IMR-90 (cell line): Measurements from ENCODE around the gene CDC14A. TPM values are rescaled to one million over a fixed set of nuclear protein-coding genes. Genes with fewer than 3 reads are reported as not detected.

ENCODE experiments used
- ATAC-seq: fragments of 200-7000 bp; cut with Tn5 transposase; 2 replicates; pipeline ENCODE4 v1.9.1; 2020; ENCODE audit warnings: low read depth, mild to moderate bottlenecking, moderate library complexity
- BruUV-seq: library from RNA; stranded (reverse); fragments of 400-500 nt; replicated peaks from 2 replicates; lab custom pipeline; 2021; lab: Mats Ljungman, UMichigan
- CTCF ChIA-PET: fragments of 300-600 bp; formaldehyde crosslinking; extraction: SDS; loops from one replicate; lab custom pipeline; 2021; ENCODE audit warnings: antibody characterized with exemption; lab: Yijun Ruan, JAX
- POLR2A ChIA-PET: fragments of 300-600 bp; sonication (Branson Sonifier 250); formaldehyde crosslinking; loops from one replicate; lab custom pipeline; 2022; ENCODE audit warnings: antibody characterized with exemption; ENCODE audit not compliant: unreplicated experiment; lab: Charles Lee
- DNase-seq: peaks from one replicate; pipeline ENCODE4 v3.0.0; 2013
- H2AFZ ChIP-seq: replicated peaks from 2 replicates; pipeline ENCODE3; 2013; ENCODE audit warnings: low read length, mild to moderate bottlenecking; ENCODE audit not compliant: poor library complexity
- H2AK5ac ChIP-seq: 2 replicates; pipeline ENCODE4 v1.6.1; 2013; ENCODE audit warnings: low read depth, low read length, inconsistent platforms
- H2AK9ac ChIP-seq: replicated peaks from 2 replicates; pipeline ENCODE3; 2013; ENCODE audit warnings: mild to moderate bottlenecking, low read depth, low read length, moderate library complexity; ENCODE audit not compliant: poor library complexity
- H2BK120ac ChIP-seq: 2 replicates; pipeline ENCODE4 v1.6.1; 2013; ENCODE audit warnings: low read depth, low read length, inconsistent platforms
- H2BK15ac ChIP-seq: 3 replicates; pipeline ENCODE4 v1.6.1; 2013; ENCODE audit warnings: low read depth, low read length, inconsistent platforms
- H2BK20ac ChIP-seq: 2 replicates; pipeline ENCODE4 v1.6.1; 2013; ENCODE audit warnings: low read depth, mild to moderate bottlenecking, inconsistent platforms, low read length, moderate library complexity
- H2BK5ac ChIP-seq: 2 replicates; pipeline ENCODE4 v1.6.1; 2013; ENCODE audit warnings: mild to moderate bottlenecking, low read depth, low read length, inconsistent platforms; ENCODE audit not compliant: poor library complexity, severe bottlenecking
- H3K14ac ChIP-seq: replicated peaks from 2 replicates; pipeline ENCODE4 v1.6.1; 2013; ENCODE audit warnings: low read depth, low read length, inconsistent platforms
- H3K18ac ChIP-seq: 2 replicates; pipeline ENCODE4 v1.6.1; 2013; ENCODE audit warnings: low read depth, low read length, control low read depth
- H3K23ac ChIP-seq: 2 replicates; pipeline ENCODE4 v1.6.1; 2013; ENCODE audit warnings: low read depth, low read length, inconsistent platforms
- H3K27ac ChIP-seq: 2 replicates; pipeline ENCODE4 v1.5.1; 2013; ENCODE audit warnings: mild to moderate bottlenecking, control low read depth, low read length; ENCODE audit not compliant: insufficient read depth
- H3K27me3 ChIP-seq: 2 replicates; pipeline ENCODE4 v1.6.1; 2013; ENCODE audit warnings: low read length; ENCODE audit not compliant: control insufficient read depth, insufficient read depth
- H3K36me3 ChIP-seq: 2 replicates; pipeline ENCODE4 v1.6.1; 2013; ENCODE audit warnings: low read length, mixed read lengths; ENCODE audit not compliant: control insufficient read depth, insufficient read depth
- H3K4ac ChIP-seq: 2 replicates; pipeline ENCODE4 v1.6.1; 2013; ENCODE audit warnings: low read depth, low read length, inconsistent platforms
- H3K4me1 ChIP-seq: 2 replicates; pipeline ENCODE4 v1.6.1; 2013; ENCODE audit warnings: low read length, mixed read lengths; ENCODE audit not compliant: control insufficient read depth, insufficient read depth
- H3K4me2 ChIP-seq: 2 replicates; pipeline ENCODE4 v1.6.1; 2013; ENCODE audit warnings: low read depth, mild to moderate bottlenecking, control low read depth, low read length, moderate library complexity
- H3K4me3 ChIP-seq: 2 replicates; pipeline ENCODE4 v1.5.1; 2013; ENCODE audit warnings: low read depth, mild to moderate bottlenecking, control low read depth, low read length, moderate library complexity; ENCODE audit not compliant: insufficient read depth
- H3K56ac ChIP-seq: 2 replicates; pipeline ENCODE4 v1.6.1; 2013; ENCODE audit warnings: low read length, inconsistent platforms; ENCODE audit not compliant: insufficient read depth; ENCODE audit errors: extremely low read depth
- H3K79me1 ChIP-seq, 2 experiments: 2 replicates each; pipeline ENCODE4 v1.6.1; 2013; ENCODE audit warnings: low read length in 2 of 2, inconsistent platforms in 1 of 2, low read depth in 1 of 2
- H3K9ac ChIP-seq: 2 replicates; pipeline ENCODE4 v1.6.1; 2013; ENCODE audit warnings: low read depth, low read length, control low read depth
- H3K9me1 ChIP-seq: 2 replicates; pipeline ENCODE4 v1.6.1; 2013; ENCODE audit warnings: low read length, inconsistent platforms; ENCODE audit not compliant: insufficient read depth
- H3K9me3 ChIP-seq: 2 replicates; pipeline ENCODE4 v1.6.1; 2013; ENCODE audit warnings: low read length; ENCODE audit not compliant: control insufficient read depth, insufficient read depth
- H4K20me1 ChIP-seq: 2 replicates; pipeline ENCODE4 v1.6.1; 2013; ENCODE audit warnings: low read length, inconsistent platforms; ENCODE audit not compliant: insufficient read depth
- H4K5ac ChIP-seq: 2 replicates; pipeline ENCODE4 v1.6.1; 2013; ENCODE audit warnings: mild to moderate bottlenecking, low read depth, low read length, control low read depth
- H4K8ac ChIP-seq, 2 experiments: 2 replicates each; pipeline ENCODE4 v1.6.1; 2013; ENCODE audit warnings: low read depth in 2 of 2, low read length in 2 of 2, control low read depth in 1 of 2, inconsistent platforms in 1 of 2
- H4K91ac ChIP-seq: 2 replicates; pipeline ENCODE4 v1.6.1; 2013; ENCODE audit warnings: low read depth, low read length, inconsistent platforms; ENCODE audit not compliant: insufficient read depth
- BHLHE40 ChIP-seq: fragments of 150-350 bp; IDR thresholded peaks from 2 replicates; pipeline ENCODE4 v1.6.1; 2016; ENCODE audit warnings: mild to moderate bottlenecking, low read depth, low read length
- CHD1 ChIP-seq: IDR thresholded peaks from 2 replicates; pipeline ENCODE4 v1.6.1; 2012; ENCODE audit warnings: low read depth, low read length, improper control_type of control experiment
- ELK1 ChIP-seq: fragments of 150-350 bp; IDR thresholded peaks from 2 replicates; pipeline ENCODE4 v1.6.1; 2016; ENCODE audit warnings: low read depth, mild to moderate bottlenecking, low read length, moderate library complexity, borderline replicate concordance
- MAFK ChIP-seq: IDR thresholded peaks from 2 replicates; pipeline ENCODE4 v1.6.1; 2012; ENCODE audit warnings: low read depth, low read length, improper control_type of control experiment
- MAZ ChIP-seq: IDR thresholded peaks from 2 replicates; pipeline ENCODE4 v1.6.1; 2012; ENCODE audit warnings: low read depth, mild to moderate bottlenecking, low read length, improper control_type of control experiment, moderate library complexity, borderline replicate concordance
- NFE2L2 ChIP-seq: fragments of 150-350 bp; IDR thresholded peaks from 2 replicates; pipeline ENCODE4 v1.6.1; 2016; ENCODE audit warnings: low read depth, mild to moderate bottlenecking, low read length
- POLR2A ChIP-seq: IDR thresholded peaks from 2 replicates; pipeline ENCODE4 v1.6.1; 2012; ENCODE audit warnings: mild to moderate bottlenecking, low read depth, low read length
- RAD21 ChIP-seq: IDR thresholded peaks from 2 replicates; pipeline ENCODE4 v1.6.1; 2012; ENCODE audit warnings: low read length, improper control_type of control experiment
- RCOR1 ChIP-seq: IDR thresholded peaks from 2 replicates; pipeline ENCODE4 v1.6.1; 2012; ENCODE audit warnings: mild to moderate bottlenecking, low read length, improper control_type of control experiment; ENCODE audit not compliant: insufficient replicate concordance
- RFX5 ChIP-seq: IDR thresholded peaks from 2 replicates; pipeline ENCODE4 v1.8.0; 2012; ENCODE audit warnings: low read depth, mild to moderate bottlenecking, low read length, moderate library complexity
- SMC3 ChIP-seq: fragments of 150-350 bp; IDR thresholded peaks from 2 replicates; pipeline ENCODE4 v1.6.1; 2016; ENCODE audit warnings: low read depth, mild to moderate bottlenecking, antibody characterized with exemption, low read length, moderate library complexity
- USF2 ChIP-seq: fragments of 150-350 bp; IDR thresholded peaks from 2 replicates; pipeline ENCODE4 v1.6.1; 2017; ENCODE audit warnings: mild to moderate bottlenecking, antibody characterized with exemption, low read length, low read depth
- WGBS, 2 experiments: methylation state at CpG; one replicate each; pipeline versions ENCODE4 v1.1.5 to v1.1.7; 2013; ENCODE audit warnings: missing lambda C conversion rate in 2 of 2; ENCODE audit not compliant: insufficient read length in 1 of 2; ENCODE audit errors: extremely low coverage in 2 of 2; 5-methylcytosine and 5-hydroxymethylcytosine counted together
- dilution Hi-C: fragments of 300-500 bp; cut with HindIII; formaldehyde crosslinking; loops from one replicate; pipeline ENCODE4 v1.14.3; 2018; ENCODE audit warnings: low sequenced_read_pairs; ENCODE audit not compliant: unreplicated experiment
- in situ Hi-C: fragments of 300-500 bp; cut with MboI; formaldehyde crosslinking; loops from 3 replicates; pipeline ENCODE4 v1.14.3; 2019; ENCODE audit warnings: low sequenced_read_pairs, inconsistent platforms, mixed read lengths
- intact Hi-C: fragments of 100-400 bp; cut with micrococcal nuclease; formaldehyde crosslinking; loops from 2 replicates; pipeline ENCODE4 v1.10.0; 2022
- polyA plus RNA-seq, 3 experiments: library from polyadenylated mRNA; depleted of rRNA; stranded (reverse); fragments of >200 nt; gene quantifications; 2 replicates each; pipeline ENCODE4 v1.2.3, GENCODE V29; 2012; ENCODE audit warnings: low replicate concordance in 1 of 3
- total RNA-seq: library from RNA; depleted of rRNA; stranded (reverse); fragments of >200 nt; gene quantifications from 2 replicates; pipeline ENCODE4 v1.2.3, GENCODE V29; 2012
- TF ChIP-seq, protein P1 (sequence below): conservative IDR thresholded peaks from 2 replicates; pipeline ENCODE4 v1.5.1; 2012; ENCODE audit warnings: mild to moderate bottlenecking, low read depth, low read length, improper control_type of control experiment

Gene CDC14A
- total and polyA plus RNA-seq, 2 of the 4 experiments (the other 2 are of a cell fraction) = 1.7 to 3.0 TPM

DNA sequence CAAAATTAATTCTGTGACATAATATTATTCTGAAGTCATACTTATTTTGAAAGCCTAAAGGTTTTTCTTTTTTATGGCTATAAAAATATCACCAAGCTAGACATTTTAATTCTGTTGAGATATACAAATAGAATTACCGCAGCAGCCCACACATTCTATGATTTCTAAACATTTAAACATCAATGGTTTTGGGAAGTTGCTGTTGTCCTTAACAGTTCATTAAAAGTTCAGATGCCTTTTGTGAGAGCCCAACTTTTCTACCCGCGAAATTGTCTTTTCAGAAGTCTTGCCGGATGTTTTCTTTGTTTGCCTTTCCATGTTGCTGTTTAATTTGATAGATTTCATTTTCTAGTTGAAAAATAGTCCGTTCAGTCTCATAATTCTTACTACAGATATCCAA, 40.5 kb downstream of the CDC14A start:
- in situ Hi-C loops (no loop called here), dilution Hi-C loops (no loop called here), intact Hi-C loops (no loop called here)
- no TSS peak for BruUV-seq
- no peak overlapping the region for H3K27ac ChIP-seq
- H4K8ac ChIP-seq = no peak overlapping the region
- no peak overlapping the region for H2BK5ac ChIP-seq
- no peak overlapping the region for H4K5ac ChIP-seq
- H2AK5ac ChIP-seq = no peak overlapping the region
- CTCF ChIA-PET = interaction anchor here (0.6 kb wide), 1 partner anchor 25 kb away, joined by 3 read pairs; no protein-coding TSS in a partner anchor
- H3K56ac ChIP-seq = no peak overlapping the region
- no peak overlapping the region for H3K23ac ChIP-seq
- TF ChIP-seq BHLHE40 (no peak), MAZ (no peak), NFE2L2 (no peak), ELK1 (no peak), RCOR1 (no peak), RFX5 (no peak), CHD1 (no peak), RAD21 (no peak), POLR2A (no peak), USF2 (no peak), SMC3 (no peak), MAFK (no peak)
- TF ChIP-seq, protein P1, sequence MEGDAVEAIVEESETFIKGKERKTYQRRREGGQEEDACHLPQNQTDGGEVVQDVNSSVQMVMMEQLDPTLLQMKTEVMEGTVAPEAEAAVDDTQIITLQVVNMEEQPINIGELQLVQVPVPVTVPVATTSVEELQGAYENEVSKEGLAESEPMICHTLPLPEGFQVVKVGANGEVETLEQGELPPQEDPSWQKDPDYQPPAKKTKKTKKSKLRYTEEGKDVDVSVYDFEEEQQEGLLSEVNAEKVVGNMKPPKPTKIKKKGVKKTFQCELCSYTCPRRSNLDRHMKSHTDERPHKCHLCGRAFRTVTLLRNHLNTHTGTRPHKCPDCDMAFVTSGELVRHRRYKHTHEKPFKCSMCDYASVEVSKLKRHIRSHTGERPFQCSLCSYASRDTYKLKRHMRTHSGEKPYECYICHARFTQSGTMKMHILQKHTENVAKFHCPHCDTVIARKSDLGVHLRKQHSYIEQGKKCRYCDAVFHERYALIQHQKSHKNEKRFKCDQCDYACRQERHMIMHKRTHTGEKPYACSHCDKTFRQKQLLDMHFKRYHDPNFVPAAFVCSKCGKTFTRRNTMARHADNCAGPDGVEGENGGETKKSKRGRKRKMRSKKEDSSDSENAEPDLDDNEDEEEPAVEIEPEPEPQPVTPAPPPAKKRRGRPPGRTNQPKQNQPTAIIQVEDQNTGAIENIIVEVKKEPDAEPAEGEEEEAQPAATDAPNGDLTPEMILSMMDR = no peak
- no peak overlapping the region for H2BK20ac ChIP-seq
- H4K91ac ChIP-seq = no peak overlapping the region
- no peak overlapping the region for H3K18ac ChIP-seq
- no peak overlapping the region for H3K4ac ChIP-seq
- H3K14ac ChIP-seq = no peak overlapping the region
- POLR2A ChIA-PET = no interaction called here
- no peak overlapping the region for H3K9ac ChIP-seq
- H2BK120ac ChIP-seq = no peak overlapping the region
- no peak overlapping the region for H3K4me3 ChIP-seq
- H3K27me3 ChIP-seq = no peaks in the 10 kb centered on the region
- H3K36me3 ChIP-seq = no peaks in the 10 kb centered on the region
- peaks cover 0 to 6% of the 10 kb centered on the region in 2 experiments; a peak in 1 of 4 replicates for H3K79me1 ChIP-seq
- no peaks in the 10 kb centered on the region for H3K9me3 ChIP-seq
- H3K4me1 ChIP-seq = peaks cover 5% of the 10 kb centered on the region
- no peak overlapping the region for H2AFZ ChIP-seq
- H3K4me2 ChIP-seq = peak overlapping the region; percentile 38; the same call in 1 of the 2 replicates
- H3K9me1 ChIP-seq = peaks cover 14% of the 10 kb centered on the region
- no CpG with 5 or more reads among the region's 5 CpGs for WGBS, 2 experiments
- no peaks in the 10 kb centered on the region; the same call in 1 of the 2 replicates for H4K20me1 ChIP-seq
- H2AK9ac ChIP-seq = no peak overlapping the region
- DNase-seq = no peak
- ATAC-seq = no peak
- H2BK15ac ChIP-seq = no peak overlapping the region
